Esophagus mucosa (tissue), 1 donor: Measurements from ENCODE around the gene CD80. TPM values are rescaled to one million over a fixed set of nuclear protein-coding genes. Genes with fewer than 3 reads are reported as not detected.

ENCODE experiments used
- ATAC-seq: fragments of 200-7000 bp; cut with Tn5 transposase; one replicate; pipeline ENCODE4 v1.9.1; 2020
- total RNA-seq: library from RNA; stranded (reverse); gene quantifications from one replicate; pipeline ENCODE4 v1.2.4, GENCODE V29; 2023
- donor health status: DM: yes; HTN: yes; CAD: no.

The CD80 gene
- total RNA-seq, 1 donor from 2014 or later = 0.08 TPM

DNA sequence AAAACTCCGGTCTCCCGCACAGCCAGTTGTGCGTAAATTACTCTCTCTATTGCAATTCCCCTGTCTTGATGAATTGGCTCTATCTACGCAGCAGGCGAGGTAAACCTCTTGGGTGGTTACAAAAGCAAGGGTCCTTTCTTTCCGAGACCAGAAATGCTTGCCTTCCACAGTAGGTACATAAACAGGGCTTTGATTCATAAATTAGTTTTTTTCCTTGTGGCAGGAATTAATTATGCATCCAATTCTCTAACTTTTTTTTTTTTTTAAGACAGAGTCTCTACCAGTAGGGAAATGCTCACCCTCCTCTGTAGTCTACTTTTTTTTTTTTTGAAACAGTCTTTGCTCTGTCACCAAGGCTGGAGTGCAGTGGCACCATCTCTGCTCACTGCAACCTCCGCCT lies 16.3 kb downstream of the CD80 start:
- no peak for ATAC-seq

DNA sequence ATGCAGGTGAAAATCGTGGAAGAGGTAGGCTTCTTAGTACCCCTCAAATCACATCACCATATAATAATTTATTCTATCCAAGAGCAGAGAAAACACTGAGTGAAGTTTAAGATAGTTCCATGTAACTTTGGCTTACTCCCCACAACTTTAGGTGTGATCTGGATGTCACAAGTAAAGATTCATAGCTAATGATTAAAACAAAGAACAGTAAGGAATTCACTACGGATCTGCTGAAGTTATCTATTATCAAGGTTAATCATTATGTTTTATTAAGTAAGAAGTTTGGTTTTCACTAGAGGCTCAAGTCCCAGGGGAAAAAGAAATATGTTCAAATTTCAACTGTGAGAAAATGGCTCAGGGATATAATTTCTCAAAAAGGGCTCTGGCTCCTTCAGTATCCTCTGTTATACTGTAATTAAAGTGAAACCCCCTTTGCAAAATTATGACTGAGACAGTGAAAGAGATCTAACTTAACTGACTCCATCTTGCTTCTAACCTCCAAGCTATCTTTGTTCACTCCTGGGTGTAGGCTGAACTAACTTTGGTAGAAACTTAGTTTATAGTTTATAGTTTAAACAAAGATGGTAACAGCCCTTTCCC lies 17.1 kb downstream of the CD80 start:
- ATAC-seq = no peak

DNA sequence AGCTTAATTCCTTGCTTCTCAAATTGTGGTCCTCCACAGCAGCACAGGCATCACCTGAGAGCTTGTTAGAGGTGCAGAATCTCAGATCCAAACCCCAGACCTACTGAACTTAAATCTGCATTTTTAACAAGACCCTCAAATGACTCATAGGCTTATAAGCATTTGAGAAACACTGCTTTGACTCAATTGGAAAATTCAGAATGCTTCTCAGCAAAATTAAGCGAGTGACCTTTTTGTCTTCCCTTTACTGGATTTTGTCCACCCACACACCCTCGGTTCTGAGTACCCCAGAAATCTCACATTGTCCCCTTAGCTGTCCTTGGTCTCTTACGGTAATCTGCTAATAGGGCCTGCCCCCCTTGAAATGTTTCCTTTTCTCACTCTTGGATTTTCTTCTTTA lies 17.9 kb downstream of the CD80 start:
- ATAC-seq = no peak

DNA sequence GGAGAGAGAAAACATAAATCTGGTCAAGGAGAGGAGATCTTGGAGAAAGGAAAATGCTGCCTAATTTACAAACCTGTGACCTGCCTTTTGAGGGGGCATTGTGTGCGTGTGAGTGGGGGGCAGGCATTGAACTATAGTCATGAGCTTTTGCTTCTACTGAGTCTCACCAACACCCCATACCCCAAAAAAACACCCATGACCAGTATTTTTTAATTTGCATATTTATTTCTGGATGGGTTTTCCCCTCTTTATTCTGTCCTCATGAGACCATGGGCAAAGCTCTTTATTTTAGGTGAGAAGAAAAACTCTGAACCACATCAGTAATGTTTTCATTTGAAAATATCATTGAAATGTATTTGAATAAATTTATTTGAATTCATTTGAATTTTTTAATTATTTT lies 20.6 kb downstream of the CD80 start:
- no peak for ATAC-seq

DNA sequence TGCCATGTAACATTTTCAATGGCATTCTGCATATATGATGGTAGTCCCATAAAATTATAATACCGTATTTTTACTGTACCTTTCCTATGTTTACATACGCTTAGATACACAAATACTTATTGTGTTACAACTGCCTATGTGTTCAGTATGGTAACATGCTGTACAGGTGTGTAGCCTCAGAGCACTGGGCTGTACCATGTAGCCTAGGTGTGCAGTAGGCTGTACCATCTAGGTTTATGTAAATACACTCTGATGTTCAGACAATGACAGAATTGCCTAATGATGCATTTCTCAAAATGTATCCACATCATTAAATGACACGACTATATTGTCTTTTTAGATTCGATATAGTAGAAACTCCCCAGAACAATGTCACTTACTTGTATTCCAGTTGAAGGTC lies 22.7 kb downstream of the CD80 start:
- no peak for ATAC-seq

DNA sequence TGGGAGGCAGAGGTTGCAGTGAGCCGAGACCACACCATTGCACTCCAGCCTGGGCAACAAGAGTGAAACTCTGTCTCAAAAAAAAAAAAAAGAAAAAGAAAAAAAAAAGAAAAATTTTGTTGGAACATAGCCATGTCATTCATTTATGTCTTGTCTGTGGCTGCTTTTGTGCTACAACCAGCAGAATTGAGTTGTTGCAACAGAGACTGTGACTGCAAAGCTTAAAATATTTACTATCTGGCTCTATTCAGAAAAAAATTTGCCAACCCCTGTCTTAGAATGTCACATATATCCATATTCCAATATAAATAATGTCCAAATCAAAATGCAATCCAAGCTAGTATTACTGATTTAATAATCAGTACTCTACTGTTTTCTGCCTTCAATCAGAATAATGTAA lies 25.1 kb downstream of the CD80 start:
- no peak for ATAC-seq

DNA sequence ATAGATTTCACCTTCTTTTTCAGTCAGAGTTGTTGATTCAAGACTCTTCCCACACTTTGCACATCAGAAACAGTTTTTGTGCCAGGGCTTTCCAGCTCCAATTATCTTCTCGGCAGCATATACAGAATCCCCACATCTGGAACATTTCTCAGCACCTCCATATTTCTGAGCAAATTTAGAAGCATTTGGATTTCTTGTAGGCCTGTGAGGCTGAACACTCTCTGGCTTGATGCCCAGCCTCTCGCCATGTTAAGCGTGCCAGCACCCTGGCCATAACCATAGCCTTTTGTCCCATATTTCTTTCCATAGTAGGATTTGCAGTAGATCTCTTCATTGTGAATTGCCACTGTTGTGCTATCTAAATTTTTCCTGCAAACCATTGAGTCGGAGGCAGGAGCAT lies 28.3 kb downstream of the CD80 start:
- ATAC-seq = no peak

DNA sequence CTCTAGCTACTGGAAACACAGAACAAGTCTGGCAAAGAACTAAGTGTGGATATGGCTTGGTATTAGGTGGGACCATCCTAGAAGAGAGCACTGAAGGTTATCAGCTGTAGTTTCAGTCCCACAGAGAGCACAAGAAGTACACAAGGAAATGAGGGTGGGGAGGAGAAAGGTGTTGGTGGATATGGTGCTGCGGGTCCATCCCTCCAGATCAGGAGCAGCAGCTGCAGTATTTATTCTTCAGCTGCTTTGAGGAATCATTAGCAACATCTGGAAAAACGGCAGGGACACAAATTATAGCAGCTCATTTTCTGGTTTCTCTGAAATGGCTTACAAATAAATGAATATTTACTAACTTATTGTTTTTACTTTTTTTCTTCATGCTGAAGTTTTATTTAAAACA lies 29.0 kb downstream of the CD80 start:
- no peak for ATAC-seq

DNA sequence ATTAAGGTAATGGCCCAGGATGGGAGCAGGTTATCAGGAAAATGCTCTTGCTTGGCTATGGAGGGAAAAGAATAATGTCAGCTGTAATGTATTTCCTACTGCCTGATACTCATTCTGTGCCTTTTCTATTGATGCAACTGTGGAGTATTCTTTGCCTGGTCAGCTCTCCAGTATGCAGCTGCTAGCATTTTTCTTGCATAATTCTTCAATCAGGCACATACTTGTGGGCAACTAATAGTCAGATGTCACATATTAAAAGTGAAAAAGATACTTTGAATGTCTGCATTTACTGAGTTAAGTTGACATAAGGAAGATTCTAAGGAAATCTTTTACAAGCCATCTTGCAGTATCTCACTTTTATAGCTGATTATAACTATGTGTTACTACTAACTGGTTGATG lies 29.5 kb downstream of the CD80 start:
- ATAC-seq = no peak

DNA sequence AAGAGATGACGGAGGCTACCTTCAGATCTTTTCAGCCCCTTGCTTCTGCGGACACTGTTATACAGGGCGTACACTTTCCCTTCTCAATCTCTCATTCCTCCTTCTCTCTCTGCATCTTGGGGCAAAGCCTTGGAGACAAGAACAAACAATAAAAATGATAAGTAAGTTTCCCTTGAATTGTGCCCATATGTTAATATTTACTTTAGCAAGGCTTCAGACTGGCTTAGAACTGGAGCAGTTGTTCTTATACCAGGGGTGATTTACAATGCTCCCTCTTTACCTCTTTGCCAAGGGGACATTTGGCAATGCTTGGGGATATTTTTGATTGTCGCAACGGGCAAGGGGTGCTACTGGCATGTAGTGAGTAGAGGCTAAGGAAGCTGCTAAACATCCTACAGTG lies 31.7 kb downstream of the CD80 start:
- no peak for ATAC-seq

DNA sequence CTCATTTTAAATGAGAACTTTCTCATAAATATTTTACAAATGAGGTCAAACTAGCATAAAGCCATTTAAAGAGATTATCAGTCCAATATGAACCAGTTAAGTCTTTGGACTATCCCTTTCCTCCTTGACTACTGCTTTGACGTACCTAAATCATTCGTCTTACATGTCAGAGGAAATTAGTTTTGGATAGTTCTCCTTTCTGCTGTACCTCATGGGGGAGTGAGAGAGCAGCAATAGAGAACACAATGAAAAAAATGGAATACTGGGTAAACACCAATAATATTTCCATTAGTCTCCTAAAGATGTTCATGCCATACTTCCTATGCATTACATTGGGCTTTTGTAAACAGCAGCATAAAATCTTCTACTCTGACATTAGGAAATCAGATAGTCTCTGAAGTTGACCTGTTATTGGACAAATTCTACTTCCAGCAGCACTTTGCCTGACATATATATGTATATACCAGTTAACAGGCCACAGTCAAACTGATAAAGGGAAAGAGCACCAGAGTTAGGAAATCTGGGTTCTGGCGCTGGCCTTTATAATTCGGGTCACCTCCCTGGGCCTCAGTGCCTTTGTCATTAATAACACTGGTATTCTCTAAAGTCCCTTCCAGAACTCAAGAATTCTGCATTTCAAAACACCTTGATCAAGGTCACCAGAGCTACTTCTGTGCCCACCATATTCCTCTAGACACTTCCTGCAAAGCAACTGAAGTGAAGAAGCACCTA lies 34.3 kb downstream of the CD80 start:
- no peak for ATAC-seq

DNA sequence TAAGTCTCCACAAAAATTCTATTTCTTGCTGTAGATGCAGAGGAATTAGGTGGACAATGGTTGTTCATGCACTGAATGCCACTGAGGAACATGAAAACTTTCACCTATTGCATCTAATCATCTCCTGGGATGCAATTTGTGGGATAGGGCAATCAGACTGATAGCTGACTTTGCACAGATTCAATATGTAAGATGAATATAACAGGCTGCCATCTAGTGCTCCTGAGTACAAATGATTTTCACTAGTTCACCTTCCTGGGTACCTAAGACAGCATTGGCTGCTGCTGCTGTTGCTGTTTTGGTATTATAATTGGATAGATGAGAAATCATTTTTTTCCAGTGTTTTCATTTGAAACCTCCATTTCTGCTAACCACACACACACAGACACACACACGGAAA lies 41.4 kb downstream of the CD80 start:
- no peak for ATAC-seq

DNA sequence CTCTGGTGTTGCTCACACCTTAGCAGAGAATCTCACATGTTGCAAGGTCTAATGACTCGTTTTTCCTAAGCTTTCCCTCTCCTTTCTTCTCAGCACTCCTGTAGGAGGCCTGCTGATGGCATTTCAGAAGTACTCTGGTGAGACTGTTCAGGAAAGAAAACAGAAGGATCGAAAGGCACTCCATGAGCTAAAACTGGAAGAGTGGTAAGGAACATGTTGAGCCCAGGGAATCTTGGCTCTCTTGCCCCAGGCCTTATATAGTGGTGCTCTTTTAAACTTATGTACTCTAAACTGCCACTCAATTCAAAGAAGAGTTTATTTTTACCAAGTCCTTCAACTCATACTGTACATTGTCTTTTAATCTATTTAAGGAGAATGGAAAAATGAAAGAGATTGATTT lies 42.3 kb downstream of the CD80 start:
- no peak for ATAC-seq

DNA sequence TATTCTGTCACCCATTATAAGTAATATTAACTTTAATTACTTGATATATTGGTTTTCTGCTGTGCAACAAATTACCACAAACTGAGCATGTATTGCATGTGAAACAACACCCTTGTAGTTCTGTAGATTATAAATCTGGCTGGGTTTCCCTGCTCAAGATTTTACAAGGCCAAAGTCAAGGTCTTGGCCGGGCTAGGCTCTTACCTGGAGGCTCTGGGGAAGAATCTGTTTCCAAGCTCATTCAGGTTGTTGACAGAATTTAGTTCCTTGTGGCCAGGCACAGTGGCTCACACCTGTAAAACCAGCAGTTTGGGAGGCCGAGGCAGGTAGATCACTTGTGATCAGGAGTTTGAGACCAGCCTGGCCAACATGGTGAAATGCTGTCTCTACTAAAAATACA lies 44.8 kb downstream of the CD80 start:
- ATAC-seq = no peak

DNA sequence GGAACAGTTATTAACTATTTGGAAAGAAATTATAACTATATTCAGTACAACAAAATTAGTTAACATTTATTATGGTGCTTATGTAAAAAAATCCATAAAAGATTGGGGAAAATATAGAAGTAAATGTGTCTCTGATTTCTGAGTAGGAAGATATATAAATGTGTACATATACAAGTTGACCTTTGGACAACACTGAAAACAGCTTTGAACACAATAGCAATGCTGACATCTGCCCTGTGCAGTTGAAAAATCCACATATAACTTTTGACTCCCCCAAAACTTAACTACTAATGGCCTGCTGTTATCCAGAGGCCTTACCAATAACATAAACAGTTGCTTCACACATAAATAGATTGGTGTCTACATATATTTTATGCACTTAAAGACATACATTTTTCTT lies 48.7 kb downstream of the CD80 start:
- no peak for ATAC-seq

DNA sequence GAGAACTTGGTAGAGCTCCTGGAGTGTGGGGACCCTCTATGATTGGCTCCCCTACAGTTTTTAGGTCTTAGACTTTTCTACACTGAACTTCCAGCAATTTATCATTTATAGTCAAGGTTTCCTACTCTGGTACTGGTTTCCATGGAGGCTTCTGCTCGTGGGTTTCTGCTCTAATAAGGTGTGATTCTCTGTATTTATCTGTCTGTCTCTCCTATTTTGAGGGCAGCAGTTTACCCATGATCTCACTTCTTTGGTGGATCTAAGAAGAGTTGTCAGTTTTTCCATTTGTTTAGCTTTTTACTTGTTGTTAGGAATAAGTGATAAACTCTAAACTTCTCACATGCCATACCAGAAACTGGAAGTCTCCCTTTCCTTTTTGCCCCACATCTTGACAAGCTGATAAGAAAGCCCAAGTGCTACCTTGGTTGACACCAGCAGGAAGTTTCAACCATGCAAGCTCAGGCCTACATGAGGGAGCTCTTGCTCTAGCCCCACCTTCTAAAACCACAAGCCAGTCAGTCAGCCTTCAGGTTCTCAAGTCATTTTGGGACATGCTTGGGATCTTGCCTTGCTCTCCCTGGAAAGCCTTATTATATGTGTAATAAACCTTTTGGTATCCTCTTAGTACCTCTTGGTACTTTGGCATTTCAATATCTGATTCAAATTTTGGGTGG lies 51.1 kb downstream of the CD80 start:
- ATAC-seq = no peak

DNA sequence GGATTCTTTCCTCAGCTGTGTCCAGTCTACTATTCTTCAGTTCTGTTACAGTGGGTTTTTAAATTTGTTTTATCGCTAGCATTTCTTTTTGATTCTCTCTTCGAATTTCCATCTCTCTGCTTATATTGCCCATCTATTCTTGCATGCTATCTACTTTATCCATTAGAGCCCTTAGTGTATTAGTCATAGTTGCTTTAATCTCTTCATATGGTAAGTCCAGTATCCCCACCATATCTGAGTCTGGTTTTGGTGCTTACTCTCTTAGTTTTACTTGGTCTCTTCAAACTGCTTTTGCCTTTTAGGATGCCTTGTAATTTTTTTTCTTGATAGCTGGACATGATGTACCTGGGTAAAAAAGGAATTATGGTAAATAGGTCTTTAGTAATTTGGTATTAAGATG lies 52.0 kb downstream of the CD80 start:
- no peak for ATAC-seq

DNA sequence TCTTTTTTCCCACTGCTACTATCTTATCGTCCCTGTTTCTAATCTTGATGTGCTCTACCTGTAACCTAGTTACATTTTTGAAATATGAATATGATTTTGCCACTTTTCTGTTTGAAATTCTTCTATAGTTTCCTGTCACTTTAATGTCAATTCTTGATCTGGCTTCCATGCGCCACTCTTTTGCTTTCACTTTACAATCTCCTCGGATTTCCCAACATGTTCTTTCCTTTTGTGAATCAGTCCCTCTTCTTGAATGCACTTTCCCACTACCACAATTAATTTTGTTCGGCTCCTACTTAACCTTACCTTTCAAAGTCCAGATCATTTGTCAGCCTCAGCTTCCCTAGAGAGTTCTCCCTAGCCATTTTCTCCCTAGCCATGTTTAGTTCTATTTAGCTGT lies 52.8 kb downstream of the CD80 start:
- no peak for ATAC-seq

DNA sequence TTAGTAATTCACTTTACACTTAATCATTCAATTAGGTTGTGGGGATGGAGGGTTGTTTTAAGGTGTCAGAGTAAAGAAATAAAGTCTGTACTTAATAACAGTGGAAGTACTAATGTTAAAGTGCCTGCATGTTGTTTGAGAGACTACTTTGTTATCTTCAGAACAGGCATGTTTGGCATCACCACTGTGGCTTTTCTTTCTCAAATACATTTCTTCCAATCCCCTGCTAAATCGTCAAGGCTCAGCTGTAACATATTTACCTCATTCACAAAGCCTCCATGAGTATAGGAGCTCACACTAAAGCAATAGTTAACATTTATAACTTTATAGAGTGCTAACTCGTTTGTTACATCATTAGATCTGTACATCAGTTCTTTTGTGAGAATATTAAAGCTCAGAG lies 58.5 kb downstream of the CD80 start:
- no peak for ATAC-seq

DNA sequence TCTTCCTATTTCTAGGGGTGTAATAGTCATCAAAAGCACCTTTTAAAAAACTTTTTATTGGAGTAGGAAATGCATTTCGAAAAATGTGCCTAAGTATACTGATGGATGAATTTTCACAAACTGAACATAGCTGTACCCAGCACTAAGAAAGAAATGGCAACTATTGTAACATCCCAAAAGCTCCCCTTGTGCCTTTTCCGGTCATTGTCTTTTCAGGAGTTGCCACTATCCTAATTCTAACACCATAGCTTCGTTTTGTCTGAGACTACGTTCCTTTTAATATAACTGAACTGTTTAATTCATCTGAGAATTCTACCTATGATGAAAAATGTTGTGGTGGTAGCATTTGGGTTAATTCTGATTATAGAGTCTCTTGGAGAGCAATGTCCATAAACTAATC lies 59.1 kb downstream of the CD80 start:
- no peak for ATAC-seq

DNA sequence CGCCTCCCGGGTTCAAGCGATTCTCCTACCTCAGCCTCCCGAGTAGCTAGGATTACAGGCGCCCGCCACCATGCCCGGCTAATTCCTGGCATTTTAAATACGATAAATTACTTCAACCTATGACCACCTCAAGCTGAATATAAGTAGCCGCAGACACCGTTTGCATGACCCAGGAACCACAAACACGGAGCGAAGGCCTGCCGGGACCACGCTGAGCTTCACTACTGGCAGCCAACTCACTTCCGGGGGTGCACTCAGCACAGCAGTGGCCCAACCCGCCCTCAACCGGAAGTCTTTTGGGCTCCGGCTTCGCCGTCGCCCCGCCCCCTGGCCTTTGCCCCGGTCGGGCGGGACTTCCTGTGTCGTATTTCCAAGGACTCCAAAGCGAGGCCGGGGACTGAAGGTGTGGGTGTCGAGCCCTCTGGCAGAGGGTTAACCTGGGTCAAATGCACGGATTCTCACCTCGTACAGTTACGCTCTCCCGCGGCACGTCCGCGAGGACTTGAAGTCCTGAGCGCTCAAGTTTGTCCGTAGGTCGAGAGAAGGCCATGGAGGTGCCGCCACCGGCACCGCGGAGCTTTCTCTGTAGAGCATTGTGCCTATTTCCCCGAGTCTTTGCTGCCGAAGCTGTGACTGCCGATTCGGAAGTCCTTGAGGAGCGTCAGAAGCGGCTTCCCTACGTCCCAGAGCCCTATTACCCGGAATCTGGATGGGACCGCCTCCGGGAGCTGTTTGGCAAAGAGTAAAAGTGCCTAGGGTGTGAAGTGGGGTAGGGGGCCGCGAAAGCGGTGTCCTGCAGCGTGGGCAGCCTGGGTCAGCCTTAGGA lies 61.0 kb downstream of the CD80 start, which contains the start of gene TIMMDC1:
TIMMDC1 (plus strand) TSS at position 362 of the 826 bp plus-strand sequence; CDS start at position 549, 187 bp downstream.
- peak; percentile 100 for ATAC-seq

DNA sequence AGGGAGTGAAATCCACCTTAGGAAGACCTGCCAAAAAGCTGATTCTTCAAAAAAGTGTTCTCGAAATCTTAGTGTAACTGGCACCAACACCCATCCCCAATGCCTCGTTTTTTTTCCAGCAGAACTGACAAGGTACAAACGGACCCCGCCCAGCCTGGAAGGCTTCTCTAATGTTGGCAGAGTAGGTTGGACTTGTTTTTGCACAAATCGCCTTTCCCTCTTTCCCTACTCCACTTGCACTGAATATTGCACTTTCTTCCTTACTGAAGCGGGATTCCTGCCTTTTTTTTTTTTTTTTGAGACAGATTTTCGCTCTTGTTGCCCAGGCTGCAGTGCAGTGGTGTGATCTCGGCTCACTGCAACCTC lies 61.6 kb downstream of the CD80 start:
- peak; percentile 51 for ATAC-seq

DNA sequence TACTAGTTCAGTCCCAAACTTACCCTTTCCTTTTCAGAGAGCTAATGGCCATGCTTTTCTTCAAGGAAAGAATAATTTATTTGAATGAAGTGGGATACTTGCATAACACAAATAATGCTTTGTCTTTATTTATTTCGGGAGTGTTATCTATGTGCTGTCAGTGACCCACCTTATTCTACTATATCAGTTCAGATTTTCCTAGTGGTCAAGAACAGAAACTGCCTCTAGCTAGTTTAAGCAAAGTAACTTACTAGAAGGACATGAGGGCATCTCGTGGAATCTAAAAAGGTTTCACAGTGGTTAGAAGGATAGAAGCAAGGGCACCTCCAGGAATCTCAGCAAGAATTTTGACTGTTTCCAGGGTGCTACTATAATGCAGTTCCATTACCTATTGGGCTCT lies 64.8 kb downstream of the CD80 start:
- no peak for ATAC-seq
